ENCODE data around the gene LAMB3.

GRCh38 chr1:209655411-209656231 is 3.4 kb upstream of the LAMB3 start:
- TF ChIP-seq CTCF (IDR thresholded peaks at IDR 0.05) = no peak
- TF ChIP-seq POLR2A (IDR thresholded peaks at IDR 0.05) = no peak

Measured in lower leg skin (tissue), 3 donors.